ENCODE results near the gene C7orf57. TPM values are rescaled to one million over a fixed set of nuclear protein-coding genes. Genes with fewer than 3 reads are reported as not detected.

The C7orf57 gene
- total and polyA plus RNA-seq, 8 donors: 0.60 to 3.9 (median 2.5) TPM; not detected in 1

GRCh38 chr7:48108959-48109847 is 73.9 kb downstream of the C7orf57 start:
- no peak overlapping the region for H3K4me3 ChIP-seq
- peaks cover 0 to 6% of the 10 kb centered on the region in 2 donors for H3K4me1 ChIP-seq
- intact Hi-C loops (cut with DNase I): loop anchor here in 1 of 2 donors (5.0 to 10.0 kb wide), 2 partner anchors 74 to 117 kb away; partner anchors contain the start of gene C7orf57
- H3K36me3 ChIP-seq: peaks cover 0 to 58% of the 10 kb centered on the region in 2 donors
- no peak for TF ChIP-seq CTCF (IDR thresholded peaks at IDR 0.05)
- DNase-seq: no peak
- H3K27ac ChIP-seq: peak overlapping the region in 1 of 2 donors; percentile 37
- no peak for ATAC-seq
- no peaks in the 10 kb centered on the region for H3K9me3 ChIP-seq
- no peaks in the 10 kb centered on the region for H3K27me3 ChIP-seq

- H3K4me1 ChIP-seq: peaks cover 0 to 6% of the 10 kb centered on the region in 2 donors
- H3K9me3 ChIP-seq: no peaks in the 10 kb centered on the region
- DNase-seq (peak; percentile 32 to 90 (median 72)), ATAC-seq (peak; percentile 97)
- no peaks in the 10 kb centered on the region for H3K27me3 ChIP-seq
- intact Hi-C loops (cut with DNase I): loop anchor here in 1 of 2 donors (5.0 to 10.0 kb wide), 3 partner anchors 75 to 163 kb away; partner anchors contain the start of genes C7orf57 and PKD1L1
- peak overlapping the region in 1 of 2 donors; percentile 37 for H3K27ac ChIP-seq
- H3K4me3 ChIP-seq: no peak overlapping the region
- peaks cover 0 to 49% of the 10 kb centered on the region in 2 donors for H3K36me3 ChIP-seq
- peak; percentile 99 for TF ChIP-seq CTCF (IDR thresholded peaks at IDR 0.05)
These were observed 74.7 kb downstream of the C7orf57 start for GRCh38 chr7:48109848-48110663.

GRCh38 chr7:48110868-48111267 is 75.5 kb downstream of the C7orf57 start:
- TF ChIP-seq CTCF (IDR thresholded peaks at IDR 0.05): no peak
- Histone ChIP-seq H3K4me1 (peaks cover 0 to 6% of the 10 kb centered on the region in 2 donors), H3K4me3 (no peak overlapping the region), H3K27ac (no peak overlapping the region), H3K27me3 (no peaks in the 10 kb centered on the region), H3K36me3 (peaks cover 0 to 41% of the 10 kb centered on the region in 2 donors), H3K9me3 (no peaks in the 10 kb centered on the region)
- ATAC-seq (no peak), DNase-seq (no peak)
- intact Hi-C loops (cut with DNase I): loop anchor here in 1 of 2 donors (5.0 kb wide), 1 partner anchor 164 kb away; the partner anchor contains the start of gene PKD1L1

Other genes with a start within 250 kb of the C7orf57 start
- under 1 TPM; 0.52 to 0.67 TPM for gene PKD1L1, start 87.1 kb upstream of the C7orf57 start, total RNA-seq
- under 1 TPM; 0.13 to 0.40 (median 0.29) TPM for gene PKD1L1, start 87.1 kb upstream of the C7orf57 start, polyA plus RNA-seq (ENCODE audit: insufficient read length in 6 of 6)
- 10 to 100 TPM; 36.7 to 38.7 TPM for gene HUS1, start 55.9 kb upstream of the C7orf57 start, total RNA-seq
- gene HUS1, start 55.9 kb upstream of the C7orf57 start, polyA plus RNA-seq (ENCODE audit: insufficient read length in 6 of 6): 10 to 100 TPM; 22.8 to 30.2 (median 27.4) TPM
- gene SUN3, start 6.4 kb upstream of the C7orf57 start, total RNA-seq: not detected
- under 1 TPM in 5 of 6 donors, not detected in 1; 0.11 to 0.39 (median 0.29) TPM for gene SUN3, start 6.4 kb upstream of the C7orf57 start, polyA plus RNA-seq (ENCODE audit: insufficient read length in 6 of 6)
- 10 to 100 TPM; 37.8 to 79.3 TPM for gene UPP1, start 53.7 kb downstream of the C7orf57 start, total RNA-seq
- 10 to 100 TPM in 1 of 6 donors, 1 to 10 TPM in 5; 8.8 to 13.4 (median 9.5) TPM for gene UPP1, start 53.7 kb downstream of the C7orf57 start, polyA plus RNA-seq (ENCODE audit: insufficient read length in 6 of 6)
- gene ABCA13, start 135.9 kb downstream of the C7orf57 start, total RNA-seq: 1 to 10 TPM in 1 of 2 donors, under 1 TPM in 1; 0.55 to 2.9 TPM
- gene ABCA13, start 135.9 kb downstream of the C7orf57 start, polyA plus RNA-seq (ENCODE audit: insufficient read length in 6 of 6): 1 to 10 TPM in 5 of 6 donors, under 1 TPM in 1; 0.62 to 2.4 (median 1.7) TPM

All from left lung (tissue), 10 donors.